ENCODE measurements around the gene TFDP2. TPM values are rescaled to one million over a fixed set of nuclear protein-coding genes. Genes with fewer than 3 reads are reported as not detected.
A peak's percentile ranks its signal among the peaks of the same experiment; 100 is the strongest.

The TFDP2 gene
- total and polyA plus RNA-seq, 9 of the 15 experiments (the other 6 are each of a cell fraction or from before 2014, with no cell fraction given), result 95.6 to 179 (median 126) TPM

DNA sequence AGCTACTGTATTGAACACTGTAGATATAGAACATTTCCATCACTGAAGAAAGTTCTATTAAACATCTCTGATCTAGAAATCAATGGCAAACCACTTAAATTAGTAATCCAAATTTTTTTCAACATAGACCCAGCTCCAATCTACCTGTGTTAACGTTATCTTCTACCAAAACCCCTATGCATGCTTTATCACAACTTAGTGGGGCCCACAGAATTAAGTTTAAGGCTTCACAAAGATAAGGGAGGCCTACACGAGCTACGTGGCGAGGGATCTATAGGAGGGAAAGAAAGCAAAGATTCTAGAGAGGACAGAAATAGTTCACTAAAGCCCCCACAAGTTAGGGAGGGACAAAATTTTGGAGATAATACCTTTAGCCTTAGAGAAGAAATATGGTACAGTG, 116.1 kb downstream of the TFDP2 start (continued):
- TF ChIP-seq TFE3 (CRISPR knock-in tag; IDR thresholded peaks at IDR 0.05) (no peak), SAFB (IDR thresholded peaks at IDR 0.05; ENCODE audit: borderline replicate concordance, low read depth, low read length) (no peak), POLR3G (IDR thresholded peaks at IDR 0.05; ENCODE audit: extremely low read depth, insufficient read length, insufficient replicate concordance) (no peak), YBX1 (IDR thresholded peaks at IDR 0.05) (no peak), ZFP1 (CRISPR knock-in tag; IDR thresholded peaks at IDR 0.05) (no peak), KLF13 (tag; IDR thresholded peaks at IDR 0.05; ENCODE audit: borderline replicate concordance, low read depth) (no peak), KHSRP (IDR thresholded peaks at IDR 0.05) (no peak), CEBPG (CRISPR knock-in tag; IDR thresholded peaks at IDR 0.05) (no peak), CEBPG (tag; conservative IDR thresholded peaks at IDR 0.05 in 1 of 2, IDR thresholded peaks at IDR 0.05 in 1 of 2) (no peak), ZNF780A (CRISPR knock-in tag; IDR thresholded peaks at IDR 0.05) (no peak), NCOA1 (IDR thresholded peaks at IDR 0.05; ENCODE audit: low read depth) (no peak), RREB1 (CRISPR knock-in tag; IDR thresholded peaks at IDR 0.05) (no peak), ZEB2 (IDR thresholded peaks at IDR 0.05) (peak; percentile 57; the same call in 1 of the 2 replicates), HSF4 (CRISPR knock-in tag; IDR thresholded peaks at IDR 0.05; ENCODE audit: borderline replicate concordance) (no peak)
- TF ChIP-seq, protein P1, sequence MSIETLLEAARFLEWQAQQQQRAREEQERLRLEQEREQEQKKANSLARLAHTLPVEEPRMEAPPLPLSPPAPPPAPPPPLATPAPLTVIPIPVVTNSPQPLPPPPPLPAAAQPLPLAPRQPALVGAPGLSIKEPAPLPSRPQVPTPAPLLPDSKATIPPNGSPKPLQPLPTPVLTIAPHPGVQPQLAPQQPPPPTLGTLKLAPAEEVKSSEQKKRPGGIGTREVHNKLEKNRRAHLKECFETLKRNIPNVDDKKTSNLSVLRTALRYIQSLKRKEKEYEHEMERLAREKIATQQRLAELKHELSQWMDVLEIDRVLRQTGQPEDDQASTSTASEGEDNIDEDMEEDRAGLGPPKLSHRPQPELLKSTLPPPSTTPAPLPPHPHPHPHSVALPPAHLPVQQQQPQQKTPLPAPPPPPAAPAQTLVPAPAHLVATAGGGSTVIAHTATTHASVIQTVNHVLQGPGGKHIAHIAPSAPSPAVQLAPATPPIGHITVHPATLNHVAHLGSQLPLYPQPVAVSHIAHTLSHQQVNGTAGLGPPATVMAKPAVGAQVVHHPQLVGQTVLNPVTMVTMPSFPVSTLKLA (conservative IDR thresholded peaks at IDR 0.05), result no peak
- TF ChIP-seq, protein P2, sequence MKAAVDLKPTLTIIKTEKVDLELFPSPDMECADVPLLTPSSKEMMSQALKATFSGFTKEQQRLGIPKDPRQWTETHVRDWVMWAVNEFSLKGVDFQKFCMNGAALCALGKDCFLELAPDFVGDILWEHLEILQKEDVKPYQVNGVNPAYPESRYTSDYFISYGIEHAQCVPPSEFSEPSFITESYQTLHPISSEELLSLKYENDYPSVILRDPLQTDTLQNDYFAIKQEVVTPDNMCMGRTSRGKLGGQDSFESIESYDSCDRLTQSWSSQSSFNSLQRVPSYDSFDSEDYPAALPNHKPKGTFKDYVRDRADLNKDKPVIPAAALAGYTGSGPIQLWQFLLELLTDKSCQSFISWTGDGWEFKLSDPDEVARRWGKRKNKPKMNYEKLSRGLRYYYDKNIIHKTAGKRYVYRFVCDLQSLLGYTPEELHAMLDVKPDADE (conservative IDR thresholded peaks at IDR 0.05; ENCODE audit: control insufficient read depth, low read depth, low read length), result no peak
- TF ChIP-seq, protein P3, sequence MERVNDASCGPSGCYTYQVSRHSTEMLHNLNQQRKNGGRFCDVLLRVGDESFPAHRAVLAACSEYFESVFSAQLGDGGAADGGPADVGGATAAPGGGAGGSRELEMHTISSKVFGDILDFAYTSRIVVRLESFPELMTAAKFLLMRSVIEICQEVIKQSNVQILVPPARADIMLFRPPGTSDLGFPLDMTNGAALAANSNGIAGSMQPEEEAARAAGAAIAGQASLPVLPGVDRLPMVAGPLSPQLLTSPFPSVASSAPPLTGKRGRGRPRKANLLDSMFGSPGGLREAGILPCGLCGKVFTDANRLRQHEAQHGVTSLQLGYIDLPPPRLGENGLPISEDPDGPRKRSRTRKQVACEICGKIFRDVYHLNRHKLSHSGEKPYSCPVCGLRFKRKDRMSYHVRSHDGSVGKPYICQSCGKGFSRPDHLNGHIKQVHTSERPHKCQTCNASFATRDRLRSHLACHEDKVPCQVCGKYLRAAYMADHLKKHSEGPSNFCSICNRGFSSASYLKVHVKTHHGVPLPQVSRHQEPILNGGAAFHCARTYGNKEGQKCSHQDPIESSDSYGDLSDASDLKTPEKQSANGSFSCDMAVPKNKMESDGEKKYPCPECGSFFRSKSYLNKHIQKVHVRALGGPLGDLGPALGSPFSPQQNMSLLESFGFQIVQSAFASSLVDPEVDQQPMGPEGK (CRISPR knock-in tag; IDR thresholded peaks at IDR 0.05; ENCODE audit: borderline replicate concordance), result no peak

Data from K562 (cell line).